Neuronal stem cell (in vitro differentiated cells): ENCODE measurements around the gene NDUFAF5.

Experiments
- DNase-seq: peaks from one replicate; pipeline ENCODE4 v3.0.0-alpha.2; 2013; ENCODE audit warnings: low spot score
- H2AFZ ChIP-seq: one replicate; pipeline ENCODE4 v1.6.1; 2013; ENCODE audit warnings: mild to moderate bottlenecking, low read length, inconsistent platforms
- H2AK5ac ChIP-seq: 2 replicates; pipeline ENCODE4 v1.6.1; 2013; ENCODE audit warnings: low read depth, mild to moderate bottlenecking, inconsistent platforms, low read length, moderate library complexity, mixed read lengths
- H2BK120ac ChIP-seq: 2 replicates; pipeline ENCODE4 v1.6.1; 2013; ENCODE audit warnings: low read depth, mild to moderate bottlenecking, inconsistent platforms, low read length, moderate library complexity, mixed read lengths
- H2BK12ac ChIP-seq: one replicate; pipeline ENCODE4 v1.6.1; 2013; ENCODE audit warnings: low read length, inconsistent platforms
- H2BK15ac ChIP-seq: 2 replicates; pipeline ENCODE4 v1.6.1; 2013; ENCODE audit warnings: mild to moderate bottlenecking, low read length, inconsistent platforms, mixed read lengths
- H2BK5ac ChIP-seq: one replicate; pipeline ENCODE4 v1.6.1; 2013; ENCODE audit warnings: inconsistent platforms, mild to moderate bottlenecking, low read length, moderate library complexity
- H3K14ac ChIP-seq: one replicate; pipeline ENCODE4 v1.6.1; 2013; ENCODE audit warnings: low read length, inconsistent platforms
- H3K18ac ChIP-seq: 2 replicates; pipeline ENCODE4 v1.6.1; 2013; ENCODE audit warnings: low read length, inconsistent platforms
- H3K23ac ChIP-seq: 2 replicates; pipeline ENCODE4 v1.6.1; 2013; ENCODE audit warnings: low read depth, mild to moderate bottlenecking, mixed read lengths, low read length, inconsistent platforms; ENCODE audit not compliant: poor library complexity
- H3K27ac ChIP-seq: replicated peaks from 3 replicates; pipeline ENCODE4 v1.5.1; 2013; ENCODE audit warnings: low read length, inconsistent platforms
- H3K27me3 ChIP-seq, 3 experiments: 2 replicates each; pipeline ENCODE4 v1.6.1; 2013; ENCODE audit warnings: low read length in 3 of 3, mild to moderate bottlenecking in 2 of 3, inconsistent platforms in 1 of 3, low read depth in 1 of 3, mixed read lengths in 1 of 3, moderate library complexity in 1 of 3; ENCODE audit not compliant: control insufficient read depth in 3 of 3, insufficient read depth in 3 of 3
- H3K36me3 ChIP-seq, 2 donors: replicated peaks in 1 of 2; 2 replicates each; pipeline ENCODE4 v1.6.1; 2013; ENCODE audit warnings: low read length in 2 of 2; ENCODE audit not compliant: control insufficient read depth in 2 of 2, insufficient read depth in 2 of 2
- H3K4ac ChIP-seq: 2 replicates; pipeline ENCODE4 v1.6.1; 2013; ENCODE audit warnings: inconsistent platforms, mild to moderate bottlenecking, low read length, moderate library complexity
- H3K4me1 ChIP-seq, 2 donors: 1 replicate in 1 of 2; 2 replicates in 1 of 2; pipeline ENCODE4 v1.6.1; 2013; ENCODE audit warnings: low read length in 2 of 2, low read depth in 1 of 2; ENCODE audit not compliant: control insufficient read depth in 2 of 2, insufficient read depth in 1 of 2
- H3K4me2 ChIP-seq: one replicate; pipeline ENCODE4 v1.6.1; 2013; ENCODE audit warnings: mild to moderate bottlenecking, low read length, inconsistent platforms; ENCODE audit not compliant: insufficient read depth, poor library complexity, severe bottlenecking
- H3K4me3 ChIP-seq, 2 donors: 2 replicates each; pipeline ENCODE4 v1.5.1; 2013; ENCODE audit warnings: low read length in 2 of 2, mild to moderate bottlenecking in 2 of 2, inconsistent platforms in 1 of 2, moderate library complexity in 1 of 2
- H3K79me1 ChIP-seq: one replicate; pipeline ENCODE4 v1.6.1; 2013; ENCODE audit warnings: low read depth, mild to moderate bottlenecking, inconsistent platforms, low read length, moderate library complexity
- H3K9ac ChIP-seq: one replicate; pipeline ENCODE4 v1.6.1; 2013; ENCODE audit warnings: mild to moderate bottlenecking, low read depth, low read length, inconsistent platforms; ENCODE audit not compliant: poor library complexity
- H3K9me3 ChIP-seq, 2 donors: replicated peaks in 1 of 2; 2 replicates each; pipeline versions ENCODE3 to v1.6.1; 2013; ENCODE audit warnings: low read length in 2 of 2, mild to moderate bottlenecking in 2 of 2, inconsistent platforms in 1 of 2, low read depth in 1 of 2, mixed read lengths in 1 of 2, moderate library complexity in 1 of 2; ENCODE audit not compliant: control insufficient read depth in 2 of 2, insufficient read depth in 1 of 2
- H4K8ac ChIP-seq: one replicate; pipeline ENCODE4 v1.6.1; 2013; ENCODE audit warnings: low read depth, mild to moderate bottlenecking, inconsistent platforms, low read length, moderate library complexity
- H4K91ac ChIP-seq: one replicate; pipeline ENCODE4 v1.6.1; 2013; ENCODE audit warnings: low read length, low read depth, mild to moderate bottlenecking, inconsistent platforms; ENCODE audit not compliant: poor library complexity
- WGBS, 2 donors: extraction: QIAGEN DNeasy Blood & Tissue Kit; methylation state at CpG; one replicate each; pipeline ENCODE4 v1.1.7; 2013; ENCODE audit warnings: missing lambda C conversion rate in 2 of 2, mixed read lengths in 1 of 2; ENCODE audit not compliant: insufficient read length in 2 of 2, insufficient replicate concordance in 1 of 2; ENCODE audit errors: extremely low coverage in 2 of 2; 5-methylcytosine and 5-hydroxymethylcytosine counted together

The NDUFAF5 gene

GRCh38 chr20:13862245-13862644 lies 77.4 kb downstream of the NDUFAF5 start:
- Histone ChIP-seq H3K18ac (no peak overlapping the region), H4K91ac (no peak overlapping the region), H3K4me1 (peaks cover 1 to 19% of the 10 kb centered on the region in 2 donors), H2AK5ac (no peak overlapping the region), H3K36me3 (no peaks in the 10 kb centered on the region), H4K8ac (no peak overlapping the region), H3K9me3 (no peaks in the 10 kb centered on the region), H3K23ac (no peak overlapping the region), H2BK12ac (no peak overlapping the region), H3K4me2 (no peak overlapping the region), H3K9ac (no peak overlapping the region), H3K4me3 (no peak overlapping the region), H3K79me1 (no peaks in the 10 kb centered on the region), H2BK120ac (no peak overlapping the region), H2BK15ac (no peak overlapping the region), H3K14ac (no peak overlapping the region), H3K4ac (no peak overlapping the region), H3K27me3 (no peaks in the 10 kb centered on the region), H3K27ac (no peak overlapping the region), H2BK5ac (no peak overlapping the region), H2AFZ (no peak overlapping the region)
- DNase-seq = no peak
- WGBS, 2 donors = no CpG with 5 or more reads among the region's 2 CpGs

- Histone ChIP-seq H4K8ac (no peak overlapping the region), H3K27me3 (no peaks in the 10 kb centered on the region), H3K14ac (no peak overlapping the region), H4K91ac (no peak overlapping the region), H2BK15ac (no peak overlapping the region), H3K36me3 (no peaks in the 10 kb centered on the region), H3K4me2 (no peak overlapping the region), H3K4me3 (no peak overlapping the region), H2AK5ac (no peak overlapping the region), H3K4ac (no peak overlapping the region), H2BK5ac (no peak overlapping the region), H3K23ac (no peak overlapping the region), H2AFZ (no peak overlapping the region), H2BK12ac (no peak overlapping the region), H3K9me3 (no peaks in the 10 kb centered on the region), H3K79me1 (no peaks in the 10 kb centered on the region), H2BK120ac (no peak overlapping the region), H3K9ac (no peak overlapping the region), H3K27ac (no peak overlapping the region), H3K4me1 (peaks cover 1 to 19% of the 10 kb centered on the region in 2 donors), H3K18ac (no peak overlapping the region)
- DNase-seq = no peak
- WGBS, 2 donors = no CpG with 5 or more reads among the region's 1 CpG
Observed at GRCh38 chr20:13863244-13863643, 78.4 kb downstream of the NDUFAF5 start.

GRCh38 chr20:13865156-13865555 lies 80.3 kb downstream of the NDUFAF5 start:
- Histone ChIP-seq H3K79me1 (no peaks in the 10 kb centered on the region), H3K4me1 (peaks cover 1 to 19% of the 10 kb centered on the region in 2 donors), H2BK120ac (no peak overlapping the region), H3K9ac (no peak overlapping the region), H4K91ac (no peak overlapping the region), H3K9me3 (no peaks in the 10 kb centered on the region), H3K23ac (no peak overlapping the region), H2AFZ (peak overlapping the region; percentile 39), H3K18ac (no peak overlapping the region), H3K4ac (no peak overlapping the region), H2AK5ac (no peak overlapping the region), H4K8ac (no peak overlapping the region), H3K27ac (no peak overlapping the region), H3K4me2 (no peak overlapping the region), H3K14ac (no peak overlapping the region), H2BK15ac (no peak overlapping the region), H3K36me3 (no peaks in the 10 kb centered on the region), H2BK5ac (no peak overlapping the region), H3K4me3 (no peak overlapping the region), H2BK12ac (no peak overlapping the region), H3K27me3 (no peaks in the 10 kb centered on the region)
- no peak for DNase-seq
- WGBS, 2 donors = no CpG with 5 or more reads among the region's 2 CpGs

- Histone ChIP-seq H3K79me1 (no peaks in the 10 kb centered on the region), H3K27ac (no peak overlapping the region), H2AK5ac (no peak overlapping the region), H3K36me3 (no peaks in the 10 kb centered on the region), H3K9ac (no peak overlapping the region), H3K14ac (no peak overlapping the region), H2BK120ac (no peak overlapping the region), H2BK15ac (no peak overlapping the region), H3K9me3 (no peaks in the 10 kb centered on the region), H3K4me2 (no peak overlapping the region), H3K18ac (no peak overlapping the region), H3K27me3 (no peaks in the 10 kb centered on the region), H2BK12ac (no peak overlapping the region), H4K8ac (no peak overlapping the region), H3K4ac (no peak overlapping the region), H3K4me1 (peaks cover 1 to 19% of the 10 kb centered on the region in 2 donors), H3K23ac (no peak overlapping the region), H2AFZ (no peak overlapping the region), H3K4me3 (no peak overlapping the region), H2BK5ac (no peak overlapping the region), H4K91ac (no peak overlapping the region)
- no peak for DNase-seq
- no CpG with 5 or more reads among the region's 5 CpGs for WGBS, 2 donors
Observed at GRCh38 chr20:13865791-13866351, 81.0 kb downstream of the NDUFAF5 start.
